ENCODE measurements around the gene NOS1AP.
"Not testable (repeated sequence)": the region's sequence is repeated elsewhere in the genome, so short reads cannot be mapped to it uniquely, and the experiment has no call there.

Gene NOS1AP

GRCh38 chr1:162169031-162169790 is 99.7 kb downstream of the NOS1AP start:
- H2AFZ ChIP-seq (ENCODE audit: low read length): no peak overlapping the region
- no peaks in the 10 kb centered on the region for H3K79me2 ChIP-seq (ENCODE audit: low read length)
- H3K27ac ChIP-seq (ENCODE audit: low read length): no peak overlapping the region
- no peaks in the 10 kb centered on the region for H3K9me2 ChIP-seq (replicated peaks; ENCODE audit: insufficient read depth, low read length)
- H3K36me3 ChIP-seq (replicated peaks; ENCODE audit: insufficient read depth, low read length): no peaks in the 10 kb centered on the region
- H3K9ac ChIP-seq (ENCODE audit: low read length): no peak overlapping the region
- DNase-seq: no peak
- H3K4me1 ChIP-seq (ENCODE audit: low read length): no peaks in the 10 kb centered on the region
- H4K20me1 ChIP-seq (ENCODE audit: insufficient read depth, low read length): no peaks in the 10 kb centered on the region
- H3K9me3 ChIP-seq (replicated peaks; ENCODE audit: insufficient read depth, low read length): no peaks in the 10 kb centered on the region
- no peak overlapping the region for H3K4me2 ChIP-seq (ENCODE audit: low read depth, low read length)
- H3K27me3 ChIP-seq (replicated peaks; ENCODE audit: insufficient read depth, low read length): no peaks in the 10 kb centered on the region
- H3K4me3 ChIP-seq (ENCODE audit: low read length): no peak overlapping the region
- TF ChIP-seq EZH2phosphoT487 (IDR thresholded peaks at IDR 0.05; ENCODE audit: low read length) (no peak), EZH2 (optimal IDR thresholded peaks at IDR 0.05; ENCODE audit: low read depth, low read length) (no peak), CTCF (IDR thresholded peaks at IDR 0.05; ENCODE audit: low read length) (no peak)
- no peaks in the 10 kb centered on the region for H3F3A ChIP-seq (ENCODE audit: insufficient read depth, low read length)

DNA sequence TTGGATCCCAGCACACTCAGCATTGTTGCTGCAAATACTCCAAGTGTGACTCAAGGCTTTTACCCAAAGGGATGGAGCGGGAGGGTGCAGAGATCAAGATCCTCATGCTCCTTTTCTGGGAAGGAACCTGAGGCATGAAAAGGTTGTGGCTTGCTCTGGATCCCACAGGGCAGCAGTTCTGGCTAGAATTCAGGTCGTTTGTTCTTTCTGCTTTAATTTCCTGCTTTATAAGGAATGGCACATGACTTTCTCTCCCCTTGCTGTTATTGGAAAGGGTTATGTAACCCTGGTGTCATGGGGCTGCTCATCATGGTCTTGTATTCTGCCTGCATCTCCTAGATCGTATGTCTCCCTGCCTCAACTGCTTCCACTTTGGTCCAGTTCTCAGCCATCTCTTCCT is 101.6 kb downstream of the NOS1AP start:
- TF ChIP-seq EZH2 (optimal IDR thresholded peaks at IDR 0.05; ENCODE audit: low read depth, low read length) (no peak), CTCF (IDR thresholded peaks at IDR 0.05; ENCODE audit: low read length) (no peak), EZH2phosphoT487 (IDR thresholded peaks at IDR 0.05; ENCODE audit: low read length) (no peak)
- no peak overlapping the region for H3K27ac ChIP-seq (ENCODE audit: low read length)
- H4K20me1 ChIP-seq (ENCODE audit: insufficient read depth, low read length): no peaks in the 10 kb centered on the region
- H3K4me1 ChIP-seq (ENCODE audit: low read length): no peaks in the 10 kb centered on the region
- H3K4me3 ChIP-seq (ENCODE audit: low read length): no peak overlapping the region
- no peaks in the 10 kb centered on the region for H3K9me3 ChIP-seq (replicated peaks; ENCODE audit: insufficient read depth, low read length)
- H3K4me2 ChIP-seq (ENCODE audit: low read depth, low read length): no peak overlapping the region
- no peak overlapping the region for H3K9ac ChIP-seq (ENCODE audit: low read length)
- H3K27me3 ChIP-seq (replicated peaks; ENCODE audit: insufficient read depth, low read length): no peaks in the 10 kb centered on the region
- H3K36me3 ChIP-seq (replicated peaks; ENCODE audit: insufficient read depth, low read length): no peaks in the 10 kb centered on the region
- no peaks in the 10 kb centered on the region for H3K79me2 ChIP-seq (ENCODE audit: low read length)
- no peaks in the 10 kb centered on the region for H3F3A ChIP-seq (ENCODE audit: insufficient read depth, low read length)
- H2AFZ ChIP-seq (ENCODE audit: low read length): no peak overlapping the region
- H3K9me2 ChIP-seq (replicated peaks; ENCODE audit: insufficient read depth, low read length): no peaks in the 10 kb centered on the region
- no peak for DNase-seq

DNA sequence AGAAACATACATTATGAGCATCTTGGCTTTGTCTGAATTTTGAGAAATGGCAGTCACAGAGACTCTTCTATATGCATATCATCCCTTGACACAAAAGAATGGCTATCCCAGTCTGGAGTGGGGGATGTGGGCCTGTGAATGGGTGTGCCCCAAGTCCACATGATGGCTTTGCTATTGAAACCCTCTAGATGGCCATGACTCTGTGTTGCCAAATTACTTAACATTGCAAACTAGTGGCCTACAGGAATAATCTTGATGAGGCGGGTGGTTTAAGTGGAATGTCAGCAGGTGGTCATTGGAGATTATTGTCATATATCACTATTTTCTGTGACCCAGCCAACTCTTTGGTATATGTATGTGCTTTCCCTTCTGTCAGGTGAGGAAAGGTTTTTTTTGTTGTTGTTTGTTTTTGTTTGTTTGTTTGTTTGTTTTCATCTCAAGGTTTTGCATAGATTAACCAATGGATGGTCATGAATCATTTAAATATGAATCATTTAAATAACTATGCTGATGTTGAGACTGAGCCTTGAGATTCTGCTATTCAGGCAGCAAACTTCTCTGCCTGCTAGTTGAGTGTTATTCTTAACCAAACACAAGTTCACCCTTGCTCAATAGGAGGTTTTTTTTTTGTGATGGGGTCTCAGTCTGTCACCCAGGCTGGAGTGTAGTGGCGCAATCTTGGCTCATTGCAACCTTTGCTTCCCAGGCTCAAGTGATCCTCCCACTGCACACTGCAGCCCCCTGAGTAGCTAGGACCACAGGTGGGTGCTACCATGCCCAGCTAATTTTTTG is 103.0 kb downstream of the NOS1AP start:
- Histone ChIP-seq H3K9ac (ENCODE audit: low read length) (no peak overlapping the region), H3K27ac (ENCODE audit: low read length) (no peak overlapping the region), H4K20me1 (ENCODE audit: insufficient read depth, low read length) (no peaks in the 10 kb centered on the region), H3K79me2 (ENCODE audit: low read length) (no peaks in the 10 kb centered on the region), H3K9me2 (replicated peaks; ENCODE audit: insufficient read depth, low read length) (no peaks in the 10 kb centered on the region), H3K4me2 (ENCODE audit: low read depth, low read length) (no peak overlapping the region), H3K9me3 (replicated peaks; ENCODE audit: insufficient read depth, low read length) (no peaks in the 10 kb centered on the region), H3K27me3 (replicated peaks; ENCODE audit: insufficient read depth, low read length) (no peaks in the 10 kb centered on the region), H3K36me3 (replicated peaks; ENCODE audit: insufficient read depth, low read length) (no peaks in the 10 kb centered on the region), H3K4me3 (ENCODE audit: low read length) (no peak overlapping the region), H3K4me1 (ENCODE audit: low read length) (no peaks in the 10 kb centered on the region), H3F3A (ENCODE audit: insufficient read depth, low read length) (no peaks in the 10 kb centered on the region), H2AFZ (ENCODE audit: low read length) (no peak overlapping the region)
- no peak for DNase-seq
- TF ChIP-seq EZH2 (optimal IDR thresholded peaks at IDR 0.05; ENCODE audit: low read depth, low read length): no peak
- no peak for TF ChIP-seq EZH2phosphoT487 (IDR thresholded peaks at IDR 0.05; ENCODE audit: low read length)
- TF ChIP-seq CTCF (IDR thresholded peaks at IDR 0.05; ENCODE audit: low read length): no peak

DNA sequence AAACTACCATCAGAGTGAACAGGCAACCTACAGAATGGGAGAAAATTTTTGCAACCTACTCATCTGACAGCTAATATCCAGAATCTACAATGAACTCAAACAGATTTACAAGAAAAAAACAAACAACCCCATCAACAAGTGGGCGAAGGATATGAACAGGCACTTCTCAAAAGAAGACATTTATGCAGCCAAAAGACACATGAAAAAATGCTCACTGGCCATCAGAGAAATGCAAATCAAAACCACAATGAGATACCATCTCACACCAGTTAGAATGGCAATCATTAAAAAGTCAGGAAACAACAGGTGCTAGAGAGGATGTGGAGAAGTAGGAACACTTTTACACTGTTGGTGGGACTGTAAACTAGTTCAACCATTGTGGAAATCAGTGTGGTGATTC is 104.1 kb downstream of the NOS1AP start:
- not testable (repeated sequence) for H3K79me2 ChIP-seq (ENCODE audit: low read length); H3K9ac ChIP-seq (ENCODE audit: low read length); H3K27ac ChIP-seq (ENCODE audit: low read length); H3K4me1 ChIP-seq (ENCODE audit: low read length); DNase-seq; H3K27me3 ChIP-seq (replicated peaks; ENCODE audit: insufficient read depth, low read length); H3K36me3 ChIP-seq (replicated peaks; ENCODE audit: insufficient read depth, low read length); H3K4me2 ChIP-seq (ENCODE audit: low read depth, low read length); H3K9me2 ChIP-seq (replicated peaks; ENCODE audit: insufficient read depth, low read length); H3F3A ChIP-seq (ENCODE audit: insufficient read depth, low read length); H4K20me1 ChIP-seq (ENCODE audit: insufficient read depth, low read length); H3K4me3 ChIP-seq (ENCODE audit: low read length); H3K9me3 ChIP-seq (replicated peaks; ENCODE audit: insufficient read depth, low read length); H2AFZ ChIP-seq (ENCODE audit: low read length)

GRCh38 chr1:162174027-162174426 is 104.5 kb downstream of the NOS1AP start:
- H3K4me2 ChIP-seq (ENCODE audit: low read depth, low read length); H3K9ac ChIP-seq (ENCODE audit: low read length); H3K4me1 ChIP-seq (ENCODE audit: low read length): not testable (repeated sequence)

More at GRCh38 chr1:162174027-162174426, 104.5 kb downstream of the NOS1AP start:
- not testable (repeated sequence) for H3K9me2 ChIP-seq (replicated peaks; ENCODE audit: insufficient read depth, low read length); H3F3A ChIP-seq (ENCODE audit: insufficient read depth, low read length); H3K36me3 ChIP-seq (replicated peaks; ENCODE audit: insufficient read depth, low read length); H3K4me3 ChIP-seq (ENCODE audit: low read length); H3K79me2 ChIP-seq (ENCODE audit: low read length); H4K20me1 ChIP-seq (ENCODE audit: insufficient read depth, low read length); H2AFZ ChIP-seq (ENCODE audit: low read length); H3K9me3 ChIP-seq (replicated peaks; ENCODE audit: insufficient read depth, low read length); H3K27me3 ChIP-seq (replicated peaks; ENCODE audit: insufficient read depth, low read length); DNase-seq; H3K27ac ChIP-seq (ENCODE audit: low read length)
